Posterior cingulate gyrus (tissue), 11 donors: ENCODE results near the gene MANF.
A peak's percentile ranks its signal among the peaks of the same experiment; 100 is the strongest.

Experiments used
- DNase-seq, 10 donors: peaks; one replicate each; pipeline versions ENCODE4 v3.0.0 to v3.0.0-alpha.2; 2020 to 2021; ENCODE audit warnings: mixed read lengths in 3 of 10
- intact Hi-C: fragments of 100-400 bp; cut with DNase I; formaldehyde crosslinking; loops from one replicate; pipeline ENCODE4 v1.15.1; 2023

The MANF gene

GRCh38 chr3:51408813-51409212, 23.7 kb downstream of the MANF start:
- intact Hi-C loops = no loop called here
- no peak for DNase-seq

GRCh38 chr3:51422211-51422610, 37.1 kb downstream of the MANF start:
- intact Hi-C loops = no loop called here

GRCh38 chr3:51426921-51427320, 41.8 kb downstream of the MANF start:
- intact Hi-C loops = no loop called here
- DNase-seq = no peak

More at GRCh38 chr3:51422211-51422610, 37.1 kb downstream of the MANF start:
- no peak for DNase-seq

GRCh38 chr3:51429138-51429537, 44.0 kb downstream of the MANF start:
- intact Hi-C loops = no loop called here
- no peak for DNase-seq

- no peak for DNase-seq
- intact Hi-C loops = no loop called here
These were observed 49.0 kb downstream of the MANF start for GRCh38 chr3:51434110-51434509.

GRCh38 chr3:51434746-51435327, 49.7 kb downstream of the MANF start:
- DNase-seq = peak in 2 of 10 donors; percentile 13 to 28
- intact Hi-C loops = no loop called here

- no peak for DNase-seq
- intact Hi-C loops = no loop called here
These were observed 52.0 kb downstream of the MANF start for GRCh38 chr3:51436998-51437639.
